Liver (tissue), 9 donors: ENCODE results near the gene PPP2R2C. TPM values are rescaled to one million over a fixed set of nuclear protein-coding genes. Genes with fewer than 3 reads are reported as not detected.

Source experiments
- DNase-seq: peaks from one replicate; pipeline ENCODE4 v3.0.0-alpha.2; 2017; ENCODE audit warnings: low spot score
- H3K27ac ChIP-seq, 2 donors: one replicate each; pipeline ENCODE4 v1.7.0; 2013; ENCODE audit warnings: inconsistent platforms in 2 of 2, low read length in 2 of 2, control low read depth in 1 of 2, low read depth in 1 of 2, mild to moderate bottlenecking in 1 of 2
- H3K27me3 ChIP-seq, 4 donors: one replicate each; pipeline versions ENCODE4 v1.6.1 to v1.7.0; 2013; ENCODE audit warnings: low read length in 3 of 4, inconsistent platforms in 1 of 4, mild to moderate bottlenecking in 1 of 4, moderate library complexity in 1 of 4; ENCODE audit not compliant: control insufficient read depth in 4 of 4, insufficient read depth in 4 of 4
- H3K36me3 ChIP-seq, 4 donors: one replicate each; pipeline versions ENCODE4 v1.6.1 to v1.7.0; 2013; ENCODE audit warnings: low read length in 3 of 4, mild to moderate bottlenecking in 3 of 4, low read depth in 1 of 4, moderate library complexity in 1 of 4; ENCODE audit not compliant: control insufficient read depth in 4 of 4, insufficient read depth in 3 of 4
- H3K4me1 ChIP-seq, 4 donors: one replicate each; pipeline versions ENCODE4 v1.6.1 to v1.7.0; 2013; ENCODE audit warnings: low read length in 3 of 4, mild to moderate bottlenecking in 3 of 4, moderate library complexity in 1 of 4; ENCODE audit not compliant: control insufficient read depth in 4 of 4, insufficient read depth in 4 of 4
- H3K4me3 ChIP-seq, 3 donors: one replicate each; pipeline versions ENCODE4 v1.6.1 to v1.7.0; 2013; ENCODE audit warnings: low read length in 3 of 3, control low read depth in 1 of 3, low read depth in 1 of 3, mild to moderate bottlenecking in 1 of 3
- H3K9ac ChIP-seq, 2 donors: one replicate each; pipeline ENCODE4 v1.7.0; 2013; ENCODE audit warnings: low read length in 2 of 2, mild to moderate bottlenecking in 2 of 2, moderate library complexity in 2 of 2, control low read depth in 1 of 2, low read depth in 1 of 2
- H3K9me3 ChIP-seq, 4 donors: one replicate each; pipeline versions ENCODE4 v1.6.1 to v1.7.0; 2013; ENCODE audit warnings: low read length in 3 of 4; ENCODE audit not compliant: control insufficient read depth in 4 of 4
- EGR1 ChIP-seq, 2 donors: IDR thresholded peaks; 2 replicates each; pipeline ENCODE4 v1.6.1; 2016 to 2018; ENCODE audit warnings: antibody characterized with exemption in 2 of 2, low read depth in 2 of 2
- FOXA1 ChIP-seq: IDR thresholded peaks from 2 replicates; pipeline ENCODE4 v1.6.1; 2016; ENCODE audit warnings: antibody characterized with exemption
- FOXA2 ChIP-seq: IDR thresholded peaks from 2 replicates; pipeline ENCODE4 v1.6.1; 2016; ENCODE audit warnings: antibody characterized with exemption
- GABPA ChIP-seq, 2 donors: IDR thresholded peaks in 1 of 2; conservative IDR thresholded peaks in 1 of 2; 2 replicates each; pipeline ENCODE4 v1.6.1; 2016; ENCODE audit warnings: antibody characterized with exemption in 2 of 2, mild to moderate bottlenecking in 1 of 2, moderate library complexity in 1 of 2
- HNF4A ChIP-seq, 2 donors: conservative IDR thresholded peaks; 2 replicates each; pipeline ENCODE4 v1.6.1; 2016; ENCODE audit warnings: antibody characterized with exemption in 2 of 2, mild to moderate bottlenecking in 2 of 2
- HNF4G ChIP-seq: IDR thresholded peaks from 2 replicates; pipeline ENCODE4 v1.6.1; 2016; ENCODE audit warnings: antibody characterized with exemption
- JUND ChIP-seq, 2 donors: IDR thresholded peaks; 2 replicates each; pipeline ENCODE4 v1.6.1; 2016; ENCODE audit warnings: antibody characterized with exemption in 2 of 2
- MAX ChIP-seq: IDR thresholded peaks from 2 replicates; pipeline ENCODE4 v1.6.1; 2016; ENCODE audit warnings: antibody characterized with exemption
- NR2F2 ChIP-seq: IDR thresholded peaks from 2 replicates; pipeline ENCODE4 v1.6.1; 2016; ENCODE audit warnings: antibody characterized with exemption
- RAD21 ChIP-seq, 2 donors: IDR thresholded peaks; 2 replicates each; pipeline ENCODE4 v1.6.1; 2016; ENCODE audit warnings: antibody characterized with exemption in 2 of 2, mild to moderate bottlenecking in 2 of 2
- REST ChIP-seq: IDR thresholded peaks from 2 replicates; pipeline ENCODE4 v1.6.1; 2016; ENCODE audit warnings: antibody characterized with exemption, mild to moderate bottlenecking
- RXRA ChIP-seq, 2 donors: IDR thresholded peaks; 2 replicates each; pipeline ENCODE4 v1.6.1; 2017 to 2018; ENCODE audit warnings: antibody characterized with exemption in 2 of 2, mild to moderate bottlenecking in 1 of 2
- SP1 ChIP-seq: IDR thresholded peaks from 2 replicates; pipeline ENCODE4 v1.6.1; 2018; ENCODE audit warnings: antibody characterized with exemption, mild to moderate bottlenecking
- TAF1 ChIP-seq: conservative IDR thresholded peaks from 2 replicates; pipeline ENCODE4 v1.6.1; 2016; ENCODE audit warnings: antibody characterized with exemption, mild to moderate bottlenecking
- YY1 ChIP-seq: IDR thresholded peaks from 2 replicates; pipeline ENCODE4 v1.6.1; 2016; ENCODE audit warnings: antibody characterized with exemption, mild to moderate bottlenecking
- WGBS: extraction: QIAGEN DNeasy Blood & Tissue Kit; methylation state at CpG from one replicate; pipeline ENCODE4 v1.1.7; 2013; 5-methylcytosine and 5-hydroxymethylcytosine counted together
- polyA plus RNA-seq, 2 donors: library from polyadenylated mRNA; stranded (reverse) in 1 of 2; unstranded in 1 of 2; fragments of 200-250 nt in 1 of 2; fragments of >200 nt in 1 of 2; fragmentation: Nextera tagmentation in 1 of 2; extraction: Ambion mirVana in 1 of 2; gene quantifications; one replicate each; pipeline versions ENCODE4 v1.2.1 to v1.2.3, GENCODE V29; 2013 to 2015
- total RNA-seq, 2 donors: library from RNA; depleted of rRNA; stranded (reverse); fragments of >200 nt; gene quantifications; one replicate each; pipeline ENCODE4 v1.2.3, GENCODE V29; 2014
- TF ChIP-seq, protein P1 (sequence below): IDR thresholded peaks from 2 replicates; pipeline ENCODE4 v1.6.1; 2016; ENCODE audit warnings: antibody characterized with exemption
- TF ChIP-seq, protein P2 (sequence below): IDR thresholded peaks from 2 replicates; pipeline ENCODE4 v1.6.1; 2016; ENCODE audit warnings: antibody characterized with exemption
- TF ChIP-seq, protein P3 (sequence below): fragments of 150-350 bp; IDR thresholded peaks from 2 replicates; pipeline ENCODE4 v1.5.1; 2017; ENCODE audit warnings: improper control_type of control experiment, low read depth, low read length; ENCODE audit not compliant: missing input control
- donor health status: healthy.
- donor health status: healthy.
- donor health status: healthy.
- donor health status: healthy.
- donor health status: healthy.

Gene PPP2R2C
- total and polyA plus RNA-seq, 4 donors, result under 0.01 to 0.01 TPM; not detected in 2

- WGBS, result 88% methylated on average over 5 of the region's 5 CpGs
- H3K9me3 ChIP-seq, result no peaks in the 10 kb centered on the region
- no peak overlapping the region for H3K27ac ChIP-seq
- H3K36me3 ChIP-seq, result no peaks in the 10 kb centered on the region
- no peak overlapping the region for H3K9ac ChIP-seq
- no peaks in the 10 kb centered on the region for H3K4me1 ChIP-seq
- TF ChIP-seq MAX, result no peak
- no peak for TF ChIP-seq SP1
- no peak for TF ChIP-seq NR2F2
- TF ChIP-seq HNF4G, result no peak
- no peak for TF ChIP-seq HNF4A (conservative IDR thresholded peaks at IDR 0.05)
- no peak for TF ChIP-seq TAF1
- TF ChIP-seq, protein P1, sequence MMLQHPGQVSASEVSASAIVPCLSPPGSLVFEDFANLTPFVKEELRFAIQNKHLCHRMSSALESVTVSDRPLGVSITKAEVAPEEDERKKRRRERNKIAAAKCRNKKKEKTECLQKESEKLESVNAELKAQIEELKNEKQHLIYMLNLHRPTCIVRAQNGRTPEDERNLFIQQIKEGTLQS, result no peak
- no peak for TF ChIP-seq REST
- TF ChIP-seq, protein P2, sequence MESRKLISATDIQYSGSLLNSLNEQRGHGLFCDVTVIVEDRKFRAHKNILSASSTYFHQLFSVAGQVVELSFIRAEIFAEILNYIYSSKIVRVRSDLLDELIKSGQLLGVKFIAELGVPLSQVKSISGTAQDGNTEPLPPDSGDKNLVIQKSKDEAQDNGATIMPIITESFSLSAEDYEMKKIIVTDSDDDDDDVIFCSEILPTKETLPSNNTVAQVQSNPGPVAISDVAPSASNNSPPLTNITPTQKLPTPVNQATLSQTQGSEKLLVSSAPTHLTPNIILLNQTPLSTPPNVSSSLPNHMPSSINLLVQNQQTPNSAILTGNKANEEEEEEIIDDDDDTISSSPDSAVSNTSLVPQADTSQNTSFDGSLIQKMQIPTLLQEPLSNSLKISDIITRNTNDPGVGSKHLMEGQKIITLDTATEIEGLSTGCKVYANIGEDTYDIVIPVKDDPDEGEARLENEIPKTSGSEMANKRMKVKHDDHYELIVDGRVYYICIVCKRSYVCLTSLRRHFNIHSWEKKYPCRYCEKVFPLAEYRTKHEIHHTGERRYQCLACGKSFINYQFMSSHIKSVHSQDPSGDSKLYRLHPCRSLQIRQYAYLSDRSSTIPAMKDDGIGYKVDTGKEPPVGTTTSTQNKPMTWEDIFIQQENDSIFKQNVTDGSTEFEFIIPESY, result no peak
- no peak overlapping the region for H3K4me3 ChIP-seq
- peaks cover 0 to 6% (median 2%) of the 10 kb centered on the region in 4 donors for H3K27me3 ChIP-seq
- peak; percentile 5 for DNase-seq
Measured at GRCh38 chr4:6495736-6496135, 23.3 kb upstream of the PPP2R2C start.

- Histone ChIP-seq H3K27ac (no peak overlapping the region), H3K4me3 (no peak overlapping the region), H3K9ac (no peak overlapping the region), H3K36me3 (no peaks in the 10 kb centered on the region), H3K4me1 (no peaks in the 10 kb centered on the region), H3K9me3 (no peaks in the 10 kb centered on the region), H3K27me3 (peaks cover 0 to 6% (median 2%) of the 10 kb centered on the region in 4 donors)
- TF ChIP-seq, protein P2, result no peak
- TF ChIP-seq TAF1, result no peak
- no peak for TF ChIP-seq REST
- TF ChIP-seq GABPA (IDR thresholded peaks at IDR 0.05 in 1 of 2, conservative IDR thresholded peaks at IDR 0.05 in 1 of 2), result no peak
- no peak for TF ChIP-seq YY1
- TF ChIP-seq RXRA (IDR thresholded peaks at IDR 0.05), result no peak
- no peak for TF ChIP-seq RAD21 (IDR thresholded peaks at IDR 0.05)
- no peak for TF ChIP-seq FOXA2
- no peak for TF ChIP-seq FOXA1
- no peak for TF ChIP-seq NR2F2
- no peak for TF ChIP-seq HNF4G
- TF ChIP-seq HNF4A (conservative IDR thresholded peaks at IDR 0.05), result no peak
- no peak for TF ChIP-seq JUND (IDR thresholded peaks at IDR 0.05)
- no peak for TF ChIP-seq MAX
- TF ChIP-seq, protein P1, result no peak
- no peak for TF ChIP-seq EGR1 (IDR thresholded peaks at IDR 0.05; ENCODE audit: low read depth in 2 of 2)
- TF ChIP-seq, protein P3, sequence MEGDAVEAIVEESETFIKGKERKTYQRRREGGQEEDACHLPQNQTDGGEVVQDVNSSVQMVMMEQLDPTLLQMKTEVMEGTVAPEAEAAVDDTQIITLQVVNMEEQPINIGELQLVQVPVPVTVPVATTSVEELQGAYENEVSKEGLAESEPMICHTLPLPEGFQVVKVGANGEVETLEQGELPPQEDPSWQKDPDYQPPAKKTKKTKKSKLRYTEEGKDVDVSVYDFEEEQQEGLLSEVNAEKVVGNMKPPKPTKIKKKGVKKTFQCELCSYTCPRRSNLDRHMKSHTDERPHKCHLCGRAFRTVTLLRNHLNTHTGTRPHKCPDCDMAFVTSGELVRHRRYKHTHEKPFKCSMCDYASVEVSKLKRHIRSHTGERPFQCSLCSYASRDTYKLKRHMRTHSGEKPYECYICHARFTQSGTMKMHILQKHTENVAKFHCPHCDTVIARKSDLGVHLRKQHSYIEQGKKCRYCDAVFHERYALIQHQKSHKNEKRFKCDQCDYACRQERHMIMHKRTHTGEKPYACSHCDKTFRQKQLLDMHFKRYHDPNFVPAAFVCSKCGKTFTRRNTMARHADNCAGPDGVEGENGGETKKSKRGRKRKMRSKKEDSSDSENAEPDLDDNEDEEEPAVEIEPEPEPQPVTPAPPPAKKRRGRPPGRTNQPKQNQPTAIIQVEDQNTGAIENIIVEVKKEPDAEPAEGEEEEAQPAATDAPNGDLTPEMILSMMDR, result no peak
- no peak for TF ChIP-seq SP1
- 88% methylated on average over 7 of the region's 7 CpGs for WGBS
- no peak for DNase-seq
Measured at GRCh38 chr4:6495296-6495590, 22.8 kb upstream of the PPP2R2C start.
